Kidney (tissue), 14 donors: ENCODE results near the gene KIF16B. TPM values are rescaled to one million over a fixed set of nuclear protein-coding genes. Genes with fewer than 3 reads are reported as not detected.

ENCODE experiments used
- DNase-seq, 5 donors: peaks; one replicate each; pipeline ENCODE4 v3.0.0-alpha.2; 2013 to 2020
- FAIRE-seq: peaks from 2 replicates; lab custom pipeline; 2012; peaks lifted over from hg19 to GRCh38; lab: Jason Lieb, UNC
- H3K27ac ChIP-seq, 2 donors: one replicate each; pipeline ENCODE4 v1.7.0; 2013; ENCODE audit warnings: low read depth in 2 of 2, low read length in 2 of 2, inconsistent platforms in 1 of 2
- H3K27me3 ChIP-seq: one replicate; pipeline ENCODE4 v1.7.1; 2013; ENCODE audit warnings: low read length, inconsistent platforms; ENCODE audit not compliant: control insufficient read depth, insufficient read depth
- H3K36me3 ChIP-seq, 3 donors: one replicate each; pipeline versions ENCODE4 v1.7.0 to v1.7.1; 2013; ENCODE audit warnings: low read length in 3 of 3, control low read depth in 1 of 3, inconsistent platforms in 1 of 3; ENCODE audit not compliant: insufficient read depth in 3 of 3, control insufficient read depth in 2 of 3
- H3K4me1 ChIP-seq, 3 donors: one replicate each; pipeline versions ENCODE4 v1.7.0 to v1.7.1; 2013; ENCODE audit warnings: low read length in 3 of 3, inconsistent platforms in 1 of 3, low read depth in 1 of 3; ENCODE audit not compliant: control insufficient read depth in 2 of 3, insufficient read depth in 2 of 3
- H3K4me3 ChIP-seq, 3 donors: one replicate each; pipeline versions ENCODE4 v1.7.0 to v1.8.1; 2013; ENCODE audit warnings: low read length in 3 of 3, control low read depth in 1 of 3, inconsistent platforms in 1 of 3
- H3K9ac ChIP-seq, 3 donors: one replicate each; pipeline versions ENCODE4 v1.7.0 to v1.7.1; 2013; ENCODE audit warnings: low read length in 3 of 3, control low read depth in 1 of 3, inconsistent platforms in 1 of 3
- H3K9me3 ChIP-seq, 3 donors: one replicate each; pipeline versions ENCODE4 v1.7.0 to v1.7.1; 2013; ENCODE audit warnings: low read length in 3 of 3, control low read depth in 1 of 3, inconsistent platforms in 1 of 3; ENCODE audit not compliant: control insufficient read depth in 2 of 3, insufficient read depth in 1 of 3
- CTCF ChIP-seq: IDR thresholded peaks from 3 replicates; pipeline ENCODE4 v1.5.1; 2012; ENCODE audit warnings: mild to moderate bottlenecking, moderate library complexity, borderline replicate concordance; ENCODE audit not compliant: insufficient read depth; ENCODE audit errors: extremely low read depth
- intact Hi-C: fragments of 100-400 bp; cut with DNase I; formaldehyde crosslinking; loops from one replicate; pipeline ENCODE4 v1.11.1; 2022
- polyA plus RNA-seq: library from polyadenylated mRNA; stranded (reverse); fragments of 350-450 nt; fragmentation: Illumina TruSeq; extraction: RNeasy Lipid Tissue Mini Kit (QIAGEN cat#74804); gene quantifications from one replicate; pipeline ENCODE4 v1.2.3, GENCODE V29; 2014; ENCODE audit warnings: low read depth, low replicate concordance; ENCODE audit not compliant: insufficient read depth
- total RNA-seq: library from RNA; stranded (reverse); fragmentation: NEBNext Ultra II Directional; extraction: Animal tissue kit (Norgen Biotek cat#: 25700); gene quantifications from one replicate; pipeline ENCODE4 v1.2.1, GENCODE V29; 2021
- donor health status: control.
- donor health status: control.
- donor health status: control.
- donor health status: control.
- donor health status: control.
- donor health status: DM: yes; HTN: yes; CAD: no.
- donor health status: Normal renal cell carcinoma (clear cell type).

The KIF16B gene
- total and polyA plus RNA-seq, 2 donors from 2014 or later = 15.0 to 19.7 TPM

GRCh38 chr20:16417001-16417400 lies 156.2 kb downstream of the KIF16B start:
- Histone ChIP-seq H3K4me3 (no peak overlapping the region), H3K9me3 (no peaks in the 10 kb centered on the region), H3K36me3 (peaks cover 0 to 3% (median 0%) of the 10 kb centered on the region in 3 donors), H3K27me3 (no peaks in the 10 kb centered on the region), H3K9ac (no peak overlapping the region), H3K4me1 (peaks cover 0 to 3% (median 0%) of the 10 kb centered on the region in 3 donors), H3K27ac (no peak overlapping the region)
- DNase-seq = peak in 2 of 5 donors; percentile 6 to 27
- TF ChIP-seq CTCF = no peak
- FAIRE-seq = no peak
- intact Hi-C loops = no loop called here

GRCh38 chr20:16415071-16416053 lies 157.9 kb downstream of the KIF16B start:
- peaks cover 0 to 3% (median 0%) of the 10 kb centered on the region in 3 donors for H3K4me1 ChIP-seq
- H3K9me3 ChIP-seq = peaks cover 0 to 7% (median 1%) of the 10 kb centered on the region in 3 donors
- no peaks in the 10 kb centered on the region for H3K27me3 ChIP-seq
- no peak overlapping the region for H3K27ac ChIP-seq
- intact Hi-C loops = no loop called here
- DNase-seq = no peak
- no peak overlapping the region for H3K9ac ChIP-seq
- FAIRE-seq = no peak
- peaks cover 0 to under 1% (median 0%) of the 10 kb centered on the region in 3 donors for H3K36me3 ChIP-seq
- TF ChIP-seq CTCF = no peak
- no peak overlapping the region for H3K4me3 ChIP-seq

GRCh38 chr20:16412906-16413305 lies 160.3 kb downstream of the KIF16B start:
- no peak for DNase-seq
- TF ChIP-seq CTCF = no peak
- Histone ChIP-seq H3K36me3 (no peaks in the 10 kb centered on the region), H3K27ac (no peak overlapping the region), H3K27me3 (no peaks in the 10 kb centered on the region), H3K9ac (no peak overlapping the region), H3K9me3 (peaks cover 0 to 7% (median 1%) of the 10 kb centered on the region in 3 donors), H3K4me3 (no peak overlapping the region), H3K4me1 (peaks cover 0 to 4% (median 3%) of the 10 kb centered on the region in 3 donors)
- intact Hi-C loops = no loop called here
- no peak for FAIRE-seq
